IMR-90 (cell line): ENCODE results near the gene IFNG-AS1. TPM values are rescaled to one million over a fixed set of nuclear protein-coding genes. Genes with fewer than 3 reads are reported as not detected.

ENCODE experiments used
- ATAC-seq: fragments of 200-7000 bp; cut with Tn5 transposase; 2 replicates; pipeline ENCODE4 v1.9.1; 2020; ENCODE audit warnings: low read depth, mild to moderate bottlenecking, moderate library complexity
- BruUV-seq: library from RNA; stranded (reverse); fragments of 400-500 nt; replicated peaks from 2 replicates; lab custom pipeline; 2021; lab: Mats Ljungman, UMichigan
- CTCF ChIA-PET: fragments of 300-600 bp; formaldehyde crosslinking; extraction: SDS; loops from one replicate; lab custom pipeline; 2021; ENCODE audit warnings: antibody characterized with exemption; lab: Yijun Ruan, JAX
- POLR2A ChIA-PET: fragments of 300-600 bp; sonication (Branson Sonifier 250); formaldehyde crosslinking; loops from one replicate; lab custom pipeline; 2022; ENCODE audit warnings: antibody characterized with exemption; ENCODE audit not compliant: unreplicated experiment; lab: Charles Lee
- DNase-seq: peaks from one replicate; pipeline ENCODE4 v3.0.0; 2013
- H2AFZ ChIP-seq: replicated peaks from 2 replicates; pipeline ENCODE3; 2013; ENCODE audit warnings: low read length, mild to moderate bottlenecking; ENCODE audit not compliant: poor library complexity
- H2AK5ac ChIP-seq: 2 replicates; pipeline ENCODE4 v1.6.1; 2013; ENCODE audit warnings: low read depth, low read length, inconsistent platforms
- H2AK9ac ChIP-seq: replicated peaks from 2 replicates; pipeline ENCODE3; 2013; ENCODE audit warnings: mild to moderate bottlenecking, low read depth, low read length, moderate library complexity; ENCODE audit not compliant: poor library complexity
- H2BK120ac ChIP-seq: 2 replicates; pipeline ENCODE4 v1.6.1; 2013; ENCODE audit warnings: low read depth, low read length, inconsistent platforms
- H2BK15ac ChIP-seq: 3 replicates; pipeline ENCODE4 v1.6.1; 2013; ENCODE audit warnings: low read depth, low read length, inconsistent platforms
- H2BK20ac ChIP-seq: 2 replicates; pipeline ENCODE4 v1.6.1; 2013; ENCODE audit warnings: low read depth, mild to moderate bottlenecking, inconsistent platforms, low read length, moderate library complexity
- H2BK5ac ChIP-seq: 2 replicates; pipeline ENCODE4 v1.6.1; 2013; ENCODE audit warnings: mild to moderate bottlenecking, low read depth, low read length, inconsistent platforms; ENCODE audit not compliant: poor library complexity, severe bottlenecking
- H3K14ac ChIP-seq: replicated peaks from 2 replicates; pipeline ENCODE4 v1.6.1; 2013; ENCODE audit warnings: low read depth, low read length, inconsistent platforms
- H3K18ac ChIP-seq: 2 replicates; pipeline ENCODE4 v1.6.1; 2013; ENCODE audit warnings: low read depth, low read length, control low read depth
- H3K23ac ChIP-seq: 2 replicates; pipeline ENCODE4 v1.6.1; 2013; ENCODE audit warnings: low read depth, low read length, inconsistent platforms
- H3K27ac ChIP-seq: 2 replicates; pipeline ENCODE4 v1.5.1; 2013; ENCODE audit warnings: mild to moderate bottlenecking, control low read depth, low read length; ENCODE audit not compliant: insufficient read depth
- H3K27me3 ChIP-seq: 2 replicates; pipeline ENCODE4 v1.6.1; 2013; ENCODE audit warnings: low read length; ENCODE audit not compliant: control insufficient read depth, insufficient read depth
- H3K36me3 ChIP-seq: 2 replicates; pipeline ENCODE4 v1.6.1; 2013; ENCODE audit warnings: low read length, mixed read lengths; ENCODE audit not compliant: control insufficient read depth, insufficient read depth
- H3K4ac ChIP-seq: 2 replicates; pipeline ENCODE4 v1.6.1; 2013; ENCODE audit warnings: low read depth, low read length, inconsistent platforms
- H3K4me1 ChIP-seq: 2 replicates; pipeline ENCODE4 v1.6.1; 2013; ENCODE audit warnings: low read length, mixed read lengths; ENCODE audit not compliant: control insufficient read depth, insufficient read depth
- H3K4me2 ChIP-seq: 2 replicates; pipeline ENCODE4 v1.6.1; 2013; ENCODE audit warnings: low read depth, mild to moderate bottlenecking, control low read depth, low read length, moderate library complexity
- H3K4me3 ChIP-seq: 2 replicates; pipeline ENCODE4 v1.5.1; 2013; ENCODE audit warnings: low read depth, mild to moderate bottlenecking, control low read depth, low read length, moderate library complexity; ENCODE audit not compliant: insufficient read depth
- H3K56ac ChIP-seq: 2 replicates; pipeline ENCODE4 v1.6.1; 2013; ENCODE audit warnings: low read length, inconsistent platforms; ENCODE audit not compliant: insufficient read depth; ENCODE audit errors: extremely low read depth
- H3K79me1 ChIP-seq, 2 experiments: 2 replicates each; pipeline ENCODE4 v1.6.1; 2013; ENCODE audit warnings: low read length in 2 of 2, inconsistent platforms in 1 of 2, low read depth in 1 of 2
- H3K9ac ChIP-seq: 2 replicates; pipeline ENCODE4 v1.6.1; 2013; ENCODE audit warnings: low read depth, low read length, control low read depth
- H3K9me1 ChIP-seq: 2 replicates; pipeline ENCODE4 v1.6.1; 2013; ENCODE audit warnings: low read length, inconsistent platforms; ENCODE audit not compliant: insufficient read depth
- H3K9me3 ChIP-seq: 2 replicates; pipeline ENCODE4 v1.6.1; 2013; ENCODE audit warnings: low read length; ENCODE audit not compliant: control insufficient read depth, insufficient read depth
- H4K20me1 ChIP-seq: 2 replicates; pipeline ENCODE4 v1.6.1; 2013; ENCODE audit warnings: low read length, inconsistent platforms; ENCODE audit not compliant: insufficient read depth
- H4K5ac ChIP-seq: 2 replicates; pipeline ENCODE4 v1.6.1; 2013; ENCODE audit warnings: mild to moderate bottlenecking, low read depth, low read length, control low read depth
- H4K8ac ChIP-seq, 2 experiments: 2 replicates each; pipeline ENCODE4 v1.6.1; 2013; ENCODE audit warnings: low read depth in 2 of 2, low read length in 2 of 2, control low read depth in 1 of 2, inconsistent platforms in 1 of 2
- H4K91ac ChIP-seq: 2 replicates; pipeline ENCODE4 v1.6.1; 2013; ENCODE audit warnings: low read depth, low read length, inconsistent platforms; ENCODE audit not compliant: insufficient read depth
- BHLHE40 ChIP-seq: fragments of 150-350 bp; IDR thresholded peaks from 2 replicates; pipeline ENCODE4 v1.6.1; 2016; ENCODE audit warnings: mild to moderate bottlenecking, low read depth, low read length
- CEBPB ChIP-seq: IDR thresholded peaks from 2 replicates; pipeline ENCODE4 v1.6.1; 2012; ENCODE audit warnings: low read depth, low read length, improper control_type of control experiment
- CHD1 ChIP-seq: IDR thresholded peaks from 2 replicates; pipeline ENCODE4 v1.6.1; 2012; ENCODE audit warnings: low read depth, low read length, improper control_type of control experiment
- ELK1 ChIP-seq: fragments of 150-350 bp; IDR thresholded peaks from 2 replicates; pipeline ENCODE4 v1.6.1; 2016; ENCODE audit warnings: low read depth, mild to moderate bottlenecking, low read length, moderate library complexity, borderline replicate concordance
- MAFK ChIP-seq: IDR thresholded peaks from 2 replicates; pipeline ENCODE4 v1.6.1; 2012; ENCODE audit warnings: low read depth, low read length, improper control_type of control experiment
- MAZ ChIP-seq: IDR thresholded peaks from 2 replicates; pipeline ENCODE4 v1.6.1; 2012; ENCODE audit warnings: low read depth, mild to moderate bottlenecking, low read length, improper control_type of control experiment, moderate library complexity, borderline replicate concordance
- MXI1 ChIP-seq: IDR thresholded peaks from 2 replicates; pipeline ENCODE4 v1.6.1; 2012; ENCODE audit warnings: low read depth, mild to moderate bottlenecking, low read length, moderate library complexity, borderline replicate concordance
- NFE2L2 ChIP-seq: fragments of 150-350 bp; IDR thresholded peaks from 2 replicates; pipeline ENCODE4 v1.6.1; 2016; ENCODE audit warnings: low read depth, mild to moderate bottlenecking, low read length
- POLR2A ChIP-seq: IDR thresholded peaks from 2 replicates; pipeline ENCODE4 v1.6.1; 2012; ENCODE audit warnings: mild to moderate bottlenecking, low read depth, low read length
- RAD21 ChIP-seq: IDR thresholded peaks from 2 replicates; pipeline ENCODE4 v1.6.1; 2012; ENCODE audit warnings: low read length, improper control_type of control experiment
- RCOR1 ChIP-seq: IDR thresholded peaks from 2 replicates; pipeline ENCODE4 v1.6.1; 2012; ENCODE audit warnings: mild to moderate bottlenecking, low read length, improper control_type of control experiment; ENCODE audit not compliant: insufficient replicate concordance
- RFX5 ChIP-seq: IDR thresholded peaks from 2 replicates; pipeline ENCODE4 v1.8.0; 2012; ENCODE audit warnings: low read depth, mild to moderate bottlenecking, low read length, moderate library complexity
- SMC3 ChIP-seq: fragments of 150-350 bp; IDR thresholded peaks from 2 replicates; pipeline ENCODE4 v1.6.1; 2016; ENCODE audit warnings: low read depth, mild to moderate bottlenecking, antibody characterized with exemption, low read length, moderate library complexity
- USF2 ChIP-seq: fragments of 150-350 bp; IDR thresholded peaks from 2 replicates; pipeline ENCODE4 v1.6.1; 2017; ENCODE audit warnings: mild to moderate bottlenecking, antibody characterized with exemption, low read length, low read depth
- WGBS, 2 experiments: methylation state at CpG; one replicate each; pipeline versions ENCODE4 v1.1.5 to v1.1.7; 2013; ENCODE audit warnings: missing lambda C conversion rate in 2 of 2; ENCODE audit not compliant: insufficient read length in 1 of 2; ENCODE audit errors: extremely low coverage in 2 of 2; 5-methylcytosine and 5-hydroxymethylcytosine counted together
- dilution Hi-C: fragments of 300-500 bp; cut with HindIII; formaldehyde crosslinking; loops from one replicate; pipeline ENCODE4 v1.14.3; 2018; ENCODE audit warnings: low sequenced_read_pairs; ENCODE audit not compliant: unreplicated experiment
- in situ Hi-C: fragments of 300-500 bp; cut with MboI; formaldehyde crosslinking; loops from 3 replicates; pipeline ENCODE4 v1.14.3; 2019; ENCODE audit warnings: low sequenced_read_pairs, inconsistent platforms, mixed read lengths
- intact Hi-C: fragments of 100-400 bp; cut with micrococcal nuclease; formaldehyde crosslinking; loops from 2 replicates; pipeline ENCODE4 v1.10.0; 2022
- polyA plus RNA-seq, 3 experiments: library from polyadenylated mRNA; depleted of rRNA; stranded (reverse); fragments of >200 nt; gene quantifications; 2 replicates each; pipeline ENCODE4 v1.2.3, GENCODE V29; 2012; ENCODE audit warnings: low replicate concordance in 1 of 3
- total RNA-seq: library from RNA; depleted of rRNA; stranded (reverse); fragments of >200 nt; gene quantifications from 2 replicates; pipeline ENCODE4 v1.2.3, GENCODE V29; 2012

The IFNG-AS1 gene
- total and polyA plus RNA-seq, 2 of the 4 experiments (the other 2 are of a cell fraction), result not detected

GRCh38 chr12:67966560-67966959, 22.7 kb upstream of the IFNG-AS1 start:
- TF ChIP-seq BHLHE40, result no peak
- TF ChIP-seq RFX5, result no peak
- no peak for TF ChIP-seq CHD1
- no peak for TF ChIP-seq POLR2A
- no peak for TF ChIP-seq MAFK
- TF ChIP-seq RAD21, result no peak
- TF ChIP-seq MAZ, result no peak
- no peak for TF ChIP-seq CEBPB
- TF ChIP-seq SMC3, result no peak
- TF ChIP-seq USF2, result no peak
- TF ChIP-seq MXI1, result no peak
- TF ChIP-seq ELK1, result no peak
- TF ChIP-seq RCOR1, result no peak
- no peak for TF ChIP-seq NFE2L2
- H3K56ac ChIP-seq, result no peak overlapping the region
- no peaks in the 10 kb centered on the region for H4K20me1 ChIP-seq
- no peak overlapping the region for H2BK20ac ChIP-seq
- intact Hi-C loops, result no loop called here
- in situ Hi-C loops, result no loop called here
- no peaks in the 10 kb centered on the region for H3K36me3 ChIP-seq
- POLR2A ChIA-PET, result no interaction called here
- H3K9ac ChIP-seq, result no peak overlapping the region
- no peaks in the 10 kb centered on the region for H3K9me3 ChIP-seq
- H2BK5ac ChIP-seq, result no peak overlapping the region
- no peak overlapping the region for H3K4me3 ChIP-seq
- no peak for ATAC-seq
- no peak overlapping the region for H3K23ac ChIP-seq
- H3K27ac ChIP-seq, result no peak overlapping the region
- no CpG with 5 or more reads among the region's 2 CpGs for WGBS, 2 experiments
- H3K4me1 ChIP-seq, result no peaks in the 10 kb centered on the region
- no peak overlapping the region for H4K8ac ChIP-seq
- H3K79me1 ChIP-seq, result no peaks in the 10 kb centered on the region
- H2BK120ac ChIP-seq, result no peak overlapping the region
- no peak overlapping the region for H2AFZ ChIP-seq
- no peak overlapping the region for H2AK5ac ChIP-seq
- no TSS peak for BruUV-seq
- no peak overlapping the region for H3K4ac ChIP-seq
- CTCF ChIA-PET, result no interaction called here
- no peak overlapping the region for H2AK9ac ChIP-seq
- H4K5ac ChIP-seq, result no peak overlapping the region
- peaks cover 15% of the 10 kb centered on the region for H3K27me3 ChIP-seq
- no peak overlapping the region for H3K14ac ChIP-seq
- H3K9me1 ChIP-seq, result no peaks in the 10 kb centered on the region
- H3K18ac ChIP-seq, result no peak overlapping the region
- H4K91ac ChIP-seq, result no peak overlapping the region
- no peak overlapping the region for H3K4me2 ChIP-seq
- no peak for DNase-seq
- no peak overlapping the region for H2BK15ac ChIP-seq
- dilution Hi-C loops, result no loop called here
